ENCODE measurements around the gene ARHGAP18.

DNA sequence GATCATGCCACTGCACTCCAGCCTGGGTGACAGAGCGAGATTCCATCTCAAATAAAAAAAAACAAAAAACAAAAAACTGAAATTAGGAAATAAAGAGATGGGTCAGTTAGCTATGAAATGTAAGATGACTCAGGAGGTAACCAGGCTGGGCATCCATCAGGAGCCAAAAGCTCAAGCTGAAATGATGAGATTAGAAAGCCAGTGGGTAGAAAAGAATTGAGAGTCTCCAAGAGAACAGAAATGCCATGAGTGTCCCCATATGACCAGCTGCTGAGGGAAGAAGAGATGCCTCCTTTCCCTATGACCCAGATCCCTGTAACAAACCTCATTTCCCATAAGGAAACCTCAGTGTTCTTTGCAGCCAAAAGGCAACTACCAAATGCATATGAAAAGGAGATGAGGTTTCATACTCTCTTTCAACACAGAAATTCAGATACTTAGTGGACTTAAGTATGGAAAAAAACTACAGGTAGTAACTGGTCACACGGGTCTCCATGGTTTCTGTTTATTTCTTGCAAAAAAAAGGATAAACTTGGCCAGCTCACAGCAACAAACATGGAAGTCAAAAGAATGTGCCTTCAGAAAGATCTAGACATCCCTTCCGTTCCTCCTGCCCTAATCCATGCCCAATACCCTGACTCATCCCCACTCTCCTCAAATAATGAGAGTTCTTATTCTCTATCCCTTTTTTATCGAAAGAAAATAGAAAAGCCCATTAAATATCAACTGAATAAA lies 8.1 kb downstream of the ARHGAP18 start:
- TF ChIP-seq, protein P1, sequence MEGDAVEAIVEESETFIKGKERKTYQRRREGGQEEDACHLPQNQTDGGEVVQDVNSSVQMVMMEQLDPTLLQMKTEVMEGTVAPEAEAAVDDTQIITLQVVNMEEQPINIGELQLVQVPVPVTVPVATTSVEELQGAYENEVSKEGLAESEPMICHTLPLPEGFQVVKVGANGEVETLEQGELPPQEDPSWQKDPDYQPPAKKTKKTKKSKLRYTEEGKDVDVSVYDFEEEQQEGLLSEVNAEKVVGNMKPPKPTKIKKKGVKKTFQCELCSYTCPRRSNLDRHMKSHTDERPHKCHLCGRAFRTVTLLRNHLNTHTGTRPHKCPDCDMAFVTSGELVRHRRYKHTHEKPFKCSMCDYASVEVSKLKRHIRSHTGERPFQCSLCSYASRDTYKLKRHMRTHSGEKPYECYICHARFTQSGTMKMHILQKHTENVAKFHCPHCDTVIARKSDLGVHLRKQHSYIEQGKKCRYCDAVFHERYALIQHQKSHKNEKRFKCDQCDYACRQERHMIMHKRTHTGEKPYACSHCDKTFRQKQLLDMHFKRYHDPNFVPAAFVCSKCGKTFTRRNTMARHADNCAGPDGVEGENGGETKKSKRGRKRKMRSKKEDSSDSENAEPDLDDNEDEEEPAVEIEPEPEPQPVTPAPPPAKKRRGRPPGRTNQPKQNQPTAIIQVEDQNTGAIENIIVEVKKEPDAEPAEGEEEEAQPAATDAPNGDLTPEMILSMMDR (IDR thresholded peaks at IDR 0.05), result no peak
- TF ChIP-seq POLR2AphosphoS5 (IDR thresholded peaks at IDR 0.05; ENCODE audit: low read depth, low read length) (peak; percentile 28; the same call in 1 of the 2 replicates), GABPA (IDR thresholded peaks at IDR 0.05; ENCODE audit: low read depth) (no peak), EZH2phosphoT487 (IDR thresholded peaks at IDR 0.05; ENCODE audit: borderline replicate concordance, low read depth) (no peak), TAF1 (IDR thresholded peaks at IDR 0.05; ENCODE audit: borderline replicate concordance, low read depth, low read length) (no peak), JUND (IDR thresholded peaks at IDR 0.05) (peak; percentile 75), NRF1 (IDR thresholded peaks at IDR 0.05; ENCODE audit: low read depth, low read length) (no peak), RCOR1 (IDR thresholded peaks at IDR 0.05; ENCODE audit: low read length) (no peak)
- TF ChIP-seq, protein P2, sequence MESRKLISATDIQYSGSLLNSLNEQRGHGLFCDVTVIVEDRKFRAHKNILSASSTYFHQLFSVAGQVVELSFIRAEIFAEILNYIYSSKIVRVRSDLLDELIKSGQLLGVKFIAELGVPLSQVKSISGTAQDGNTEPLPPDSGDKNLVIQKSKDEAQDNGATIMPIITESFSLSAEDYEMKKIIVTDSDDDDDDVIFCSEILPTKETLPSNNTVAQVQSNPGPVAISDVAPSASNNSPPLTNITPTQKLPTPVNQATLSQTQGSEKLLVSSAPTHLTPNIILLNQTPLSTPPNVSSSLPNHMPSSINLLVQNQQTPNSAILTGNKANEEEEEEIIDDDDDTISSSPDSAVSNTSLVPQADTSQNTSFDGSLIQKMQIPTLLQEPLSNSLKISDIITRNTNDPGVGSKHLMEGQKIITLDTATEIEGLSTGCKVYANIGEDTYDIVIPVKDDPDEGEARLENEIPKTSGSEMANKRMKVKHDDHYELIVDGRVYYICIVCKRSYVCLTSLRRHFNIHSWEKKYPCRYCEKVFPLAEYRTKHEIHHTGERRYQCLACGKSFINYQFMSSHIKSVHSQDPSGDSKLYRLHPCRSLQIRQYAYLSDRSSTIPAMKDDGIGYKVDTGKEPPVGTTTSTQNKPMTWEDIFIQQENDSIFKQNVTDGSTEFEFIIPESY (IDR thresholded peaks at IDR 0.05; ENCODE audit: borderline replicate concordance, low read depth), result no peak
- TF ChIP-seq, protein P3, sequence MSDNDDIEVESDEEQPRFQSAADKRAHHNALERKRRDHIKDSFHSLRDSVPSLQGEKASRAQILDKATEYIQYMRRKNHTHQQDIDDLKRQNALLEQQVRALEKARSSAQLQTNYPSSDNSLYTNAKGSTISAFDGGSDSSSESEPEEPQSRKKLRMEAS (IDR thresholded peaks at IDR 0.05; ENCODE audit: low read depth), result 0 out of 2 replicates have a peak, but pooled peaks have one; percentile 43
- TF ChIP-seq, protein P4, sequence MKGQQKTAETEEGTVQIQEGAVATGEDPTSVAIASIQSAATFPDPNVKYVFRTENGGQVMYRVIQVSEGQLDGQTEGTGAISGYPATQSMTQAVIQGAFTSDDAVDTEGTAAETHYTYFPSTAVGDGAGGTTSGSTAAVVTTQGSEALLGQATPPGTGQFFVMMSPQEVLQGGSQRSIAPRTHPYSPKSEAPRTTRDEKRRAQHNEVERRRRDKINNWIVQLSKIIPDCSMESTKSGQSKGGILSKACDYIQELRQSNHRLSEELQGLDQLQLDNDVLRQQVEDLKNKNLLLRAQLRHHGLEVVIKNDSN (IDR thresholded peaks at IDR 0.05; ENCODE audit: borderline replicate concordance, low read depth), result no peak

All from SK-N-SH (cell line).